NAMALWA (cell line): Measurements from ENCODE around the gene RNF25.

Source experiments
- DNase-seq: peaks from one replicate; pipeline ENCODE4 v3.0.0-alpha.2; 2015; ENCODE audit warnings: low spot score

Gene RNF25

GRCh38 chr2:218622606-218623365 is 49.0 kb downstream of the RNF25 start:
- DNase-seq: no peak

- no peak for DNase-seq
Measured at GRCh38 chr2:218621007-218621406, 50.8 kb downstream of the RNF25 start.

GRCh38 chr2:218618102-218618860 is 53.5 kb downstream of the RNF25 start:
- DNase-seq: no peak

GRCh38 chr2:218615868-218616315 is 55.9 kb downstream of the RNF25 start:
- no peak for DNase-seq
